D721Med (cell line): ENCODE measurements around the gene PITX3.
"Not testable (repeated sequence)": the region's sequence is repeated elsewhere in the genome, so short reads cannot be mapped to it uniquely, and the experiment has no call there.

Source experiments
- DNase-seq: peaks from one replicate; pipeline ENCODE4 v3.0.0; 2011; ENCODE audit warnings: low spot score; ENCODE audit not compliant: insufficient read length
- FAIRE-seq: peaks from 2 replicates; lab custom pipeline; 2011; peaks lifted over from hg19 to GRCh38; lab: Jason Lieb, UNC
- TF ChIP-seq, protein P1 (sequence below): IDR thresholded peaks from 2 replicates; pipeline ENCODE4 v1.5.1; 2012; ENCODE audit warnings: mild to moderate bottlenecking, control low read depth; ENCODE audit not compliant: insufficient read depth; ENCODE audit errors: missing control alignments

Gene PITX3

DNA sequence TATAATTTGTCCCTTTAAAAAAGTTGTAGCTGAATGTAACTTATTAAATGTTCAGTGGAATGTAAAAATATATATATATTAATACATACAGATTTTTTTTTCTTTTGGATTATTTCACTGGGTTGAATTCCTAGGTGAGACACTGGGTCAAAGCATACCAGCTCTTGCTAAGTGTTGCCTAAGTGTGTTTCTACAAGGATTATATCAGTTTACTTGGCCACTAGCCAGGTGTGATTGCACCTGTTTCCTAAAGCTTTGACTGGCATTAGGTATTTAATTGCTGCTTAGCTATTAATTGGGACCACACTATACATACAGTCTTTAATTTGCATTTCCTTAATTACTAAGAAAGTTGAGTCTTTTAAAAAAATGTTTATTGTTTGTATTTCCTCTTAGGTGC is 20.7 kb downstream of the PITX3 start:
- FAIRE-seq (no peak), DNase-seq (no peak)
- TF ChIP-seq, protein P1, sequence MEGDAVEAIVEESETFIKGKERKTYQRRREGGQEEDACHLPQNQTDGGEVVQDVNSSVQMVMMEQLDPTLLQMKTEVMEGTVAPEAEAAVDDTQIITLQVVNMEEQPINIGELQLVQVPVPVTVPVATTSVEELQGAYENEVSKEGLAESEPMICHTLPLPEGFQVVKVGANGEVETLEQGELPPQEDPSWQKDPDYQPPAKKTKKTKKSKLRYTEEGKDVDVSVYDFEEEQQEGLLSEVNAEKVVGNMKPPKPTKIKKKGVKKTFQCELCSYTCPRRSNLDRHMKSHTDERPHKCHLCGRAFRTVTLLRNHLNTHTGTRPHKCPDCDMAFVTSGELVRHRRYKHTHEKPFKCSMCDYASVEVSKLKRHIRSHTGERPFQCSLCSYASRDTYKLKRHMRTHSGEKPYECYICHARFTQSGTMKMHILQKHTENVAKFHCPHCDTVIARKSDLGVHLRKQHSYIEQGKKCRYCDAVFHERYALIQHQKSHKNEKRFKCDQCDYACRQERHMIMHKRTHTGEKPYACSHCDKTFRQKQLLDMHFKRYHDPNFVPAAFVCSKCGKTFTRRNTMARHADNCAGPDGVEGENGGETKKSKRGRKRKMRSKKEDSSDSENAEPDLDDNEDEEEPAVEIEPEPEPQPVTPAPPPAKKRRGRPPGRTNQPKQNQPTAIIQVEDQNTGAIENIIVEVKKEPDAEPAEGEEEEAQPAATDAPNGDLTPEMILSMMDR: no peak

DNA sequence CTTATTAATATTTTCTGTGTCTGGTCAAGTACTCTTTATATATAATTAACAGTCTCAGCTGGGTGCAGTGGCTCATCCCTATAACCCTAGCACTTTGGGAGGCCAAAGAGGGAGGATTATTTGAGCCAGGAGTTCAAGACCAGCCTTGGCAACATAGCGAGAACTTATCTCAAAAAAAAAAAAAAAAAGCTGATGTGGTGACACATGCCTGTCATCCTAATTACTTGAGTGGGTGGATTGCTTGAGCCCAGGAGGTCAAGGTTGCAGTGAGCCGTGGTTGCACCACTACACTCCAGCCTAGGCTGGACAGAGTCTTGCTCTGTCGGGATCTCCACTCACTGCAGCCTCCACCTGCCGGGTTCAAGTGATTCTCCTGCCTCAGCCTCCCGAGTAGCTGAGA is 21.9 kb downstream of the PITX3 start:
- FAIRE-seq (no peak), DNase-seq (no peak)
- TF ChIP-seq, protein P1: no peak

DNA sequence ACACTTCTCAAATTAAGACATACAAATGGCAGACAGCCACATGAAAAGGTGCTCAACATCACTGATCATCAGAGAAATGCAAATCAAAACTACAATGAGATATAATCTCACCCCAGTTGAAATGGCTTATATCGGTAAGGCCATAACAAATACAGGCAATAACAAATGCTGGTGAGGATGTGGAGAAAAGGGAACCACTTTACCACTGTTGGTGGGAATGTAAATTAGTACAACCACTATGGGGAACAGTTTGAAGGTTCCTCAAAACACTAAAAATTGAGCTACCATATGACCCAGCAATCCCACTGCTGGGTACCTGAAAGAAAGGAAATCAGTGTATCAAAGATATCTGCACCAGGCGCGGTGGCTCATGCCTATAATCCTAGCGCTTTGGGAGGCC is 27.7 kb downstream of the PITX3 start:
- DNase-seq, FAIRE-seq: not testable (repeated sequence)

DNA sequence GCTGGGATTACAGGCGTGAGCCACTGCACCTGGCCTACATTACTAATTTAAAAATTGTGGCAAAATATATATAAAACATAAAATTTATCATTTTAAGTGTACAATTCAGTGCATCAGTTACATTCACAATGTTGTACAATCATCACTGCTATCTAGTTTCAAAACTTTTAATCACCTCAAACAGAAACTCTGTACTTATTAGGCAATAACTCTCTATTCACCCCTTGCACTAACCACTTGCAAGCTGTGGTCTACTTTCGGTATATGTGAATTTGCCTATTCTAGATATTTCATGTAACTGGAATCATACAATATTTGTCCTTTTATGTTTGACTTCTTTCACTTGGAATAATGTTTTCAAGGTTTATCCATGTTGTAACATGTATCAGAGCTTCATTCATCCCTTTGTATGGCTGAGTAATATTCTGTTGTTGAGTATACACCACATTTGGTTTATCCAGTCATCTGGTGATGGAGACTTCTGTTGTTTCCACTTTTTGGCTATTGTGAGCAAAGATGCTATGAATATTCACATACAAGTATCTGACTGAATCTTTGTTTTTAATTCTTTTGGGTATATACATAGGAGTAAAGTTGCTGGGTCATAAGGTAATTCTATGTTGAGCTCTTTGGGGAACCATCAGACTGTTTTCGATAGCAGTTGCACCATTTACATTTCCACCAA is 29.6 kb downstream of the PITX3 start:
- DNase-seq: no peak
- FAIRE-seq: no peak
- TF ChIP-seq, protein P1: no peak

DNA sequence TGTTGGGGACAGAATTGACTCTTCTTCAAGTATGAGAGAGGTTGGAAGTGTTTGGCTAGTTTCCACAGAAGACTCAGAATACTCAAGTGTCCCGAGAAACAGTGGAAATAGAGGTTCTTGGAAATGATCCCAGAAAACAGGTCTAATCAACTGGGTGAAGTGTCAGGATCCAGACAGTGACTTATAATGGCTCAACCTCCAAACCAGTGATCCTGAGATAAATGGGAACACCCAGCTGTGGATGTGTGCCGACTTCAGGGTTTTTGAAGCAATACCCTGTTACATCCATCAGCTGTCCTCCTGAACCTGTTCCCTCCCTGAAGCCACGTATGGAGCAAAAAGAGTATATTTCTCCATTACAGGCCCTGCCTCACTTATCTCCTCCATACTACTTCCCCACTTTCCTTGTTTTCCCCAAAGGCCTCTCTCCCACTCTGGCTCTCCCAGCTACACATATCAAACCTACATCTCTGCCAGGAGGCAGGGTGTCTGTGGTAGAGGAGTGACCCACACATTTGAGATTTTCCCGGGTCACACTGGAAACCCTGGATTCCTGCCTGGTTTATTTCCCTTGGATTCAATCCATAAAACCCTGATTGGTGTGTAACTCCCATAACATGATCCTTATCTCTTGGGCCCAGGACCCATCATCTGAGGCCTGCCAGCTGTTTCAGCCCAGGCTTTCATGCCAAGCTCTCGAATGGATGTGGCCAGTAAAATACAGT is 32.8 kb downstream of the PITX3 start:
- TF ChIP-seq, protein P1: no peak
- DNase-seq (no peak), FAIRE-seq (no peak)

DNA sequence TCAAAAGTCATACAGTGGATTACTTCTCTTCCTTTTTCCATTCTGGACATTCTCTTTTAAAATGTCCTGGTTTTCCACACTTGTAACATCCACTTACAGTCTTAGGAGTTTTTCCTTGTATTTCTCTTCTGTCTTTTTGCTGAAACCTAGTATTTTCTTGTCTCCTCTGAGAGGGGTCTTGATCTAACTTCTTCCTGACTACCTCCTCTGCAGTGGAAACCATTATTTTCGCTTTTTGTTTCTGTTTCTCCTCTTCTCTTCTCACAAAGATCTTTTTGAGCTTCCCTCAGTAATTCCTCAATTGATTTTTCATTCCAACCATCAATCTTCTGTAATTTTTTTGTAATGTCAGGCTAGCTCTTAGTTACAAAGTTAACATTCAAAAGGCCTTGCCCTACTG is 38.9 kb downstream of the PITX3 start:
- TF ChIP-seq, protein P1: no peak
- DNase-seq (no peak), FAIRE-seq (no peak)

DNA sequence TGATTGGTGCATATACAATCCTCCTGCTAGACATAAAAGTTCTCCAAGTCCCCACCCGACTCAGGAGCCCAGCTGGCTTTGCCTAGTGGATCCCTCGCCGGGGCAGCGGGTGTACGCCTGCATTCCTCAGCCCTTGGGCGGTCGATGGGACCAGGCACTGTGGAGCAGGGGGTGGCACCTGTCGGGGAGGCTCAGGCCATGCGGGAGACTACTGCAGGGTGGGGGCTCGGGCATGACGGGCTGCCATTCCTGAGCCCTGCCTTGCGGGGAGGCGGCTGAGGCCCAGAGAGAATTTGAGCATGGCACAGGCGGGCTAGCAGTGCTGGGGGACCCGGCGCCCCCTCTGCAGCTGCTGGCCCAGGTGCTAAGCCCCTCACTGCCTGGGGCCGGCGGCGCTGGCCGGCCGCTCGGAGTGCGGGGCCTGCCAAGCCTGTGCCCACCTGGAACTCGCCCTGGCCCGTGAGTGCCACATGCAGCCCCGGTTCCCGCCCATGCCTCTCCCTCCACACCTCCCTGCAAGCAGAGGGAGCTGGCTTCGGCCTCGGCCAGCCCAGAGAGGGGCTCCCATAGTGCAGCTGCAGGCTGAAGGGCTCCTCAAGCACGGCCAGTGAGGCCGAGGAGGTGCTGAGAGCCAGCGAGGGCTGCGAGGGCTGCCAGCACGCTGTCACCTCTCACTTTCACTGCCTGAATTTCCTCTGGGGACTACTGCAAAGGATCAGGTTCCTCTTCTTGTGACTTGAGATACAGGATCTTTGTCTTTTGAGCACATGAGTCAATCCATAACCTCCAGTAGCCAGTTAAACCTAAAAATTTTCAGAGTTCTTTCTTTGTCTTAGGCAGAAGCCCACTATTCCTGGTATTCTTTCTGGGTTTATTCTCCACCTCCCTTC is 40.3 kb downstream of the PITX3 start:
- FAIRE-seq (no peak), DNase-seq (no peak)
- TF ChIP-seq, protein P1: no peak
